DND-41 (cell line): Measurements from ENCODE around the gene PRSS56.

Experiments used
- ATAC-seq: fragments of 200-7000 bp; cut with Tn5 transposase; 3 replicates; pipeline ENCODE4 v1.9.1; 2021; ENCODE audit warnings: low read depth; ENCODE audit not compliant: insufficient read depth
- DNase-seq: peaks from one replicate; pipeline ENCODE4 v3.0.0-alpha.2; 2020
- H2AFZ ChIP-seq: 2 replicates; pipeline ENCODE4 v1.6.0; 2012; ENCODE audit warnings: low read depth, low read length
- H3K27ac ChIP-seq: 2 replicates; pipeline ENCODE4 v1.5.1; 2012; ENCODE audit warnings: low read length, inconsistent platforms
- H3K27me3 ChIP-seq: fragments of 200-600 bp; sonication (generic); 2 replicates; pipeline ENCODE4 v1.6.0; 2012; ENCODE audit warnings: low read length, mild to moderate bottlenecking, inconsistent platforms; ENCODE audit not compliant: insufficient read depth, poor library complexity
- H3K36me3 ChIP-seq: 2 replicates; pipeline ENCODE4 v1.5.1; 2012; ENCODE audit warnings: low read length, inconsistent platforms; ENCODE audit not compliant: insufficient read depth
- H3K4me1 ChIP-seq: 2 replicates; pipeline ENCODE4 v1.5.1; 2012; ENCODE audit warnings: mild to moderate bottlenecking, low read length; ENCODE audit not compliant: insufficient read depth
- H3K4me2 ChIP-seq: 2 replicates; pipeline ENCODE4 v1.6.0; 2012; ENCODE audit warnings: mild to moderate bottlenecking, moderate library complexity, low read length, inconsistent platforms; ENCODE audit not compliant: insufficient read depth
- H3K4me3 ChIP-seq, 2 experiments: fragments of 200-600 bp in 1 of 2; shearing (Covaris generic) in 1 of 2; 2 replicates each; pipeline ENCODE4 v1.5.1; 2012 to 2016; ENCODE audit warnings: inconsistent platforms in 2 of 2, low read length in 2 of 2, mild to moderate bottlenecking in 2 of 2, low read depth in 1 of 2, moderate library complexity in 1 of 2
- H3K79me2 ChIP-seq: 2 replicates; pipeline ENCODE4 v1.6.0; 2012; ENCODE audit warnings: low read length, inconsistent platforms; ENCODE audit not compliant: insufficient read depth
- H3K9ac ChIP-seq: 2 replicates; pipeline ENCODE4 v1.6.0; 2012; ENCODE audit warnings: low read depth, mild to moderate bottlenecking, inconsistent platforms, low read length, moderate library complexity
- H3K9me3 ChIP-seq: 2 replicates; pipeline ENCODE4 v1.5.1; 2012; ENCODE audit warnings: low read length, moderate library complexity, mild to moderate bottlenecking, inconsistent platforms; ENCODE audit not compliant: insufficient read depth, severe bottlenecking
- H4K20me1 ChIP-seq: 2 replicates; pipeline ENCODE4 v1.6.0; 2012; ENCODE audit warnings: low read length; ENCODE audit not compliant: insufficient read depth
- EZH2 ChIP-seq: IDR thresholded peaks from 3 replicates; pipeline ENCODE4 v1.6.1; 2012; ENCODE audit warnings: borderline replicate concordance, low read depth, mild to moderate bottlenecking, moderate library complexity, low read length, inconsistent platforms; ENCODE audit not compliant: severe bottlenecking
- TF ChIP-seq, protein P1 (sequence below): IDR thresholded peaks from 2 replicates; pipeline ENCODE4 v1.5.1; 2012; ENCODE audit warnings: borderline replicate concordance, low read length, moderate library complexity, mild to moderate bottlenecking; ENCODE audit not compliant: poor library complexity, severe bottlenecking; ENCODE audit errors: extremely low read depth

Gene PRSS56

DNA sequence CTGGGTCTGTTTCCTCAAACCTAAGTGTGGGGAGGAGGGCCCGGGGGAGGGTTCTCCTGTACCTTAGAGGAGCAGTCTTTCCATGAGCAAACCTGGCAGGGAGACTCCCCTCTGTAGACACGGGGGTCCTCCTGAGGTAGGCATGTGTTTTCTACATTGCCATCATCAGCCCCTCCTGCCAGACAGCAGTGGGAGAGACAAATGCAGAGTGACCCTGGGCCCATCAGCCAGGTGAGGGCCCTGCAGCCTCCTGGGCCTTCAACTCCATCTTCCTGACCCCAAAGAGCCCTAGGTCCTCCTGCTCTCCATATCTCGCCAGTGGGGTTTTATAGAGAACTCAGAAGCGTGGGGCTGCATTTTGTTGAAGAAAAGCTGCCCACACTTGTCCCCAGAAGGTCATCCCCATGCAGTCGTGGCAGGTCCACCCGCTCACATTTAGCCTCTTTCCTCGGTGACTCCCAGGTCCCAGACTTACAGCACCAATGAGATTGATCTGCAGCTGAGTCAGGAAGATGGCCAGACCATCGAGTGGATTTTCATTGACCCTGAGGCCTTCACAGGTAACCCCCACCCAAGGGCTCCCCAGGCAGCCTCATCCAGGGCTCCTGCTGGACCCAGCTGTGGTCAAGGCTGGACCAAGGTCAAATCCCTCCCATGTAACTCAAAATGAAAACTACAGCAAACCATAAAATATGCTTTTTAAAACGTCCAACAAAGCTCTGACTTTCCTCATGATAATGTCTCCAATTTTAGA lies 21.9 kb downstream of the PRSS56 start:
- Histone ChIP-seq H3K4me1 (0 out of 2 replicates have a peak, but pooled peaks cover 3% of the 10 kb centered on the region), H3K9ac (no peak overlapping the region), H3K9me3 (no peaks in the 10 kb centered on the region), H3K27ac (no peak overlapping the region), H4K20me1 (peaks cover 36% of the 10 kb centered on the region), H3K27me3 (no peaks in the 10 kb centered on the region), H3K4me3 (no peak overlapping the region), H2AFZ (no peak overlapping the region), H3K79me2 (peaks cover 15% of the 10 kb centered on the region), H3K4me2 (no peak overlapping the region), H3K36me3 (peaks cover 19% of the 10 kb centered on the region)
- no peak for TF ChIP-seq EZH2
- TF ChIP-seq, protein P1, sequence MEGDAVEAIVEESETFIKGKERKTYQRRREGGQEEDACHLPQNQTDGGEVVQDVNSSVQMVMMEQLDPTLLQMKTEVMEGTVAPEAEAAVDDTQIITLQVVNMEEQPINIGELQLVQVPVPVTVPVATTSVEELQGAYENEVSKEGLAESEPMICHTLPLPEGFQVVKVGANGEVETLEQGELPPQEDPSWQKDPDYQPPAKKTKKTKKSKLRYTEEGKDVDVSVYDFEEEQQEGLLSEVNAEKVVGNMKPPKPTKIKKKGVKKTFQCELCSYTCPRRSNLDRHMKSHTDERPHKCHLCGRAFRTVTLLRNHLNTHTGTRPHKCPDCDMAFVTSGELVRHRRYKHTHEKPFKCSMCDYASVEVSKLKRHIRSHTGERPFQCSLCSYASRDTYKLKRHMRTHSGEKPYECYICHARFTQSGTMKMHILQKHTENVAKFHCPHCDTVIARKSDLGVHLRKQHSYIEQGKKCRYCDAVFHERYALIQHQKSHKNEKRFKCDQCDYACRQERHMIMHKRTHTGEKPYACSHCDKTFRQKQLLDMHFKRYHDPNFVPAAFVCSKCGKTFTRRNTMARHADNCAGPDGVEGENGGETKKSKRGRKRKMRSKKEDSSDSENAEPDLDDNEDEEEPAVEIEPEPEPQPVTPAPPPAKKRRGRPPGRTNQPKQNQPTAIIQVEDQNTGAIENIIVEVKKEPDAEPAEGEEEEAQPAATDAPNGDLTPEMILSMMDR, result no peak
- DNase-seq, result no peak
- ATAC-seq, result 0 out of 3 replicates have a peak, but pooled peaks have one; percentile 2

DNA sequence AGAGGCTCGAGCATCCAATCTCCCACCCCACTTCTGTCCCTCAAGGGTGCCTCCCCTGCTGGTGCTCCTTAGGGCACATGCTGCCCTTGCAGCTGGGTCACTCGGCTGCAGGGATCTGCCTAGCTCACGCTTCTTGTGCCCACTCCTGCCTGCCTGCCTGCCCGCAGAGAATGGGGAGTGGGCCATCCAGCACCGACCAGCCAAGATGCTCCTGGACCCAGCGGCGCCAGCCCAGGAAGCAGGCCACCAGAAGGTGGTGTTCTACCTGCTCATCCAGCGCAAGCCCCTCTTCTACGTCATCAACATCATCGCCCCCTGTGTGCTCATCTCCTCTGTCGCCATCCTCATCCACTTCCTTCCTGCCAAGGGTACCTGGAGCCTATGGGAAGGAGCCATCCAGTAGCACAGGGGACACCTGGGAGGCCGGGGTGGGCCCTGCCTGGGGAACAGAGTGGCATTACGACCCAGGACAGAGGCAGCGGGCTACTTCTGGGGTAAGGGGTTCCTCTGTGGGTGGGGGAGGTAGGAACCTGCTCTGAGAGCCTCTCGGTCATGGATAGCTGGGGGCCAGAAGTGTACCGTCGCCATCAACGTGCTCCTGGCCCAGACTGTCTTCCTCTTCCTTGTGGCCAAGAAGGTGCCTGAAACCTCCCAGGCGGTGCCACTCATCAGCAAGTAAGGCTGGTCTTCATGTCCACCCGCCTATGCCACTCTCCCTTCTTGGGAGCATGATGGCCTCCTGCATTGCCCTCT lies 22.7 kb downstream of the PRSS56 start:
- Histone ChIP-seq H3K27ac (no peak overlapping the region), H2AFZ (no peak overlapping the region), H3K79me2 (peaks cover 23% of the 10 kb centered on the region), H3K4me1 (peaks cover 9% of the 10 kb centered on the region; the same call in 1 of the 2 replicates), H4K20me1 (peaks cover 36% of the 10 kb centered on the region), H3K4me3 (no peak overlapping the region), H3K9me3 (no peaks in the 10 kb centered on the region), H3K4me2 (no peak overlapping the region), H3K9ac (no peak overlapping the region), H3K36me3 (peaks cover 26% of the 10 kb centered on the region), H3K27me3 (no peaks in the 10 kb centered on the region)
- 0 out of 3 replicates have a peak, but pooled peaks have one; percentile 6 for ATAC-seq
- TF ChIP-seq, protein P1, result no peak
- no peak for TF ChIP-seq EZH2
- no peak for DNase-seq

DNA sequence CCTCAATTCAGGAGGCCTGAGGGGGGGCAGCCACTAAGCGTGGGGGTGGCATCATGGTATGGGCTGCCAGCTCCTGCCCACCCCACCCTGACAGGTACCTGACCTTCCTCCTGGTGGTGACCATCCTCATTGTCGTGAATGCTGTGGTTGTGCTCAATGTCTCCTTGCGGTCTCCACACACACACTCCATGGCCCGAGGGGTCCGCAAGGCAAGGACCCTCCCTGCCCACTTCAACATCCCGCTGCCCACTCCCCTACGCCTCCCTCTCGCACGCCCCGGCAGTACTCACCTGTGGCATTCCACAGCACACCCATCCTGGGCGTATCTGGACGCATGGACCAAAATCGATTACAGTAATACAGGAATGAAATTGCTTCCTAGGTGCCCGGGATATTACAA lies 23.3 kb downstream of the PRSS56 start:
- H2AFZ ChIP-seq, result no peak overlapping the region

More for the DNA sequence above, 23.3 kb downstream of the PRSS56 start:
- H4K20me1 ChIP-seq, result peaks cover 36% of the 10 kb centered on the region
- no peak overlapping the region for H3K27ac ChIP-seq
- no peak overlapping the region for H3K4me3 ChIP-seq
- no peaks in the 10 kb centered on the region for H3K9me3 ChIP-seq
- no peak overlapping the region for H3K4me2 ChIP-seq
- ATAC-seq (no peak), DNase-seq (no peak)
- H3K4me1 ChIP-seq, result peaks cover 14% of the 10 kb centered on the region
- H3K9ac ChIP-seq, result no peak overlapping the region
- TF ChIP-seq EZH2, result no peak
- TF ChIP-seq, protein P1, result no peak
- H3K79me2 ChIP-seq, result peaks cover 29% of the 10 kb centered on the region
- peaks cover 28% of the 10 kb centered on the region for H3K36me3 ChIP-seq
- no peaks in the 10 kb centered on the region for H3K27me3 ChIP-seq
